K562 (cell line): Measurements from ENCODE around the gene BTG2.

Experiments
- CHD2 ChIP-seq: IDR thresholded peaks from 2 replicates; pipeline ENCODE4 v1.6.1; 2011; ENCODE audit warnings: low read depth, low read length
- CREB1 ChIP-seq, 2 experiments: sonication (generic) in 1 of 2; formaldehyde crosslinking in 1 of 2; IDR thresholded peaks; 2 replicates each; pipeline versions ENCODE4 v1.6.1 to v1.8.0; 2012 to 2022; ENCODE audit warnings: inconsistent platforms in 1 of 2, mild to moderate bottlenecking in 1 of 2, missing genetic modification reagents in 1 of 2, moderate library complexity in 1 of 2
- NFIX ChIP-seq: fragments of 250-450 bp; sonication (Bioruptor Pico); IDR thresholded peaks from 2 replicates; pipeline ENCODE4 v1.4.0; 2020; ENCODE audit warnings: low read depth, mild to moderate bottlenecking, moderate library complexity
- ZNF263 ChIP-seq: sonication (generic); formaldehyde crosslinking; IDR thresholded peaks from 2 replicates; pipeline ENCODE4 v1.8.0; 2022; ENCODE audit warnings: mild to moderate bottlenecking, missing genetic modification reagents, borderline replicate concordance

DNA sequence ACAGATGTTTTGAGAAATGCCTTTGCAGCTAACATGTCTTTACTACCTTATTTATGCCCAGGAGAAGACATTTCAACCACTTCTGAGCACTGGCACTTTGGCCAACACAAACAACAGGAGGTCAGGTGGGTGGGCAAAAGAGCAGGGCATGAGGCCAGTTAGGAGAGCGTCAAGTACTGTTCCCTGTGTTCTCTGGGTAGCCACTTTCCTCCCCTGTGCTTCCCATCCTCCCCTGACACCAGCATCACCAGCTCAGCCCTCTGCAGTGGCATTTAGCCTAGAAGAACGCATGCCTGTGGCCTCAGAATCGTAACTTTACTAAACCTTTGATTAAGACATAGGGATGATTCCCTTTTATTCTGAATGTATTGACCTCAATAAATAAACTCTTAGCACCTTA lies 18.3 kb downstream of the BTG2 start:
- TF ChIP-seq CHD2 (no peak), NFIX (CRISPR knock-in tag) (no peak), CREB1 (IDR thresholded peaks at IDR 0.05) (no peak), CREB1 (CRISPR knock-in tag; IDR thresholded peaks at IDR 0.05) (no peak), ZNF263 (CRISPR knock-in tag) (no peak)
